GM12801 (cell line): Measurements from ENCODE around the gene AUTS2.

ENCODE experiments used
- TF ChIP-seq, protein P1 (sequence below): IDR thresholded peaks from one replicate; pipeline ENCODE4 v1.5.1; 2011; ENCODE audit warnings: control low read depth; ENCODE audit not compliant: insufficient read length; ENCODE audit errors: extremely low read depth

Gene AUTS2

DNA sequence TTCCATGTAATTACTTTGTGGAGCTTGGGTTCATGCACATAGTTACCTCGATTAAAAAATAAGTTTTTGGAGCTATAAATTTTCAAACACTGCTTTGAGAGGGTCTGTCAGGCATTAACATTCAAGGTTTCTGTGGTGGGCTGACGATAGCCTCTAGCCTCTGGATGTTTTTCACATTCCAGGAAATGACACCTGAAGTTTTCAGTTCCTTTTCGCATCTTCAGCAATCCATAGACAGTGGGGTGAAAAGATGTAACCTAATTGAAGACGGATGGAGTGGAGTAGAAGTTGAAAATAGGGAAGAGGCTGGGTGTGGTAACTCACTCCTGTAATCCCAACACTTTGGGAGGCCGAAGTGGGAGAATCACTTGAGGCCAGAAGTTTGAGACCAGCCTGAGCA is 197.7 kb downstream of the AUTS2 start:
- TF ChIP-seq, protein P1, sequence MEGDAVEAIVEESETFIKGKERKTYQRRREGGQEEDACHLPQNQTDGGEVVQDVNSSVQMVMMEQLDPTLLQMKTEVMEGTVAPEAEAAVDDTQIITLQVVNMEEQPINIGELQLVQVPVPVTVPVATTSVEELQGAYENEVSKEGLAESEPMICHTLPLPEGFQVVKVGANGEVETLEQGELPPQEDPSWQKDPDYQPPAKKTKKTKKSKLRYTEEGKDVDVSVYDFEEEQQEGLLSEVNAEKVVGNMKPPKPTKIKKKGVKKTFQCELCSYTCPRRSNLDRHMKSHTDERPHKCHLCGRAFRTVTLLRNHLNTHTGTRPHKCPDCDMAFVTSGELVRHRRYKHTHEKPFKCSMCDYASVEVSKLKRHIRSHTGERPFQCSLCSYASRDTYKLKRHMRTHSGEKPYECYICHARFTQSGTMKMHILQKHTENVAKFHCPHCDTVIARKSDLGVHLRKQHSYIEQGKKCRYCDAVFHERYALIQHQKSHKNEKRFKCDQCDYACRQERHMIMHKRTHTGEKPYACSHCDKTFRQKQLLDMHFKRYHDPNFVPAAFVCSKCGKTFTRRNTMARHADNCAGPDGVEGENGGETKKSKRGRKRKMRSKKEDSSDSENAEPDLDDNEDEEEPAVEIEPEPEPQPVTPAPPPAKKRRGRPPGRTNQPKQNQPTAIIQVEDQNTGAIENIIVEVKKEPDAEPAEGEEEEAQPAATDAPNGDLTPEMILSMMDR = no peak

DNA sequence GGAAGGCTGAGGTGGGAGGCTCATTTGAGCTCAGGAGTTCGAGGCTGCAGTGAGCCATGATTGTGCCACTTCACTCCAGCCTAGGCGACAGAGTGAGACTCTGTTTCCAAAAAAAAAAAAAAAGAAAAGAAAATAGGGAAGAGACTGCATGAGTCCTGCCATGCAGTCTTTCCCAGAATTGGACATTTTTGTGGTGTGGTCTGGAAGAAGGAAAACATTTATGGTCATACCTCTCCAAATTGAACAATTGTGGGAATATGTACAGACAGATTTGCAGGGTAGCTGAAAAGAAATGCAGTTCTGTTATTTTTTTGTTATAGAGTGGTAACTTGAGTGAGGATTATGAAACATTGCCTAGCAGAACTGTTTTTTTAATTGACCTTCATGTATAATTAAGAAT is 198.1 kb downstream of the AUTS2 start:
- TF ChIP-seq, protein P1 = no peak

DNA sequence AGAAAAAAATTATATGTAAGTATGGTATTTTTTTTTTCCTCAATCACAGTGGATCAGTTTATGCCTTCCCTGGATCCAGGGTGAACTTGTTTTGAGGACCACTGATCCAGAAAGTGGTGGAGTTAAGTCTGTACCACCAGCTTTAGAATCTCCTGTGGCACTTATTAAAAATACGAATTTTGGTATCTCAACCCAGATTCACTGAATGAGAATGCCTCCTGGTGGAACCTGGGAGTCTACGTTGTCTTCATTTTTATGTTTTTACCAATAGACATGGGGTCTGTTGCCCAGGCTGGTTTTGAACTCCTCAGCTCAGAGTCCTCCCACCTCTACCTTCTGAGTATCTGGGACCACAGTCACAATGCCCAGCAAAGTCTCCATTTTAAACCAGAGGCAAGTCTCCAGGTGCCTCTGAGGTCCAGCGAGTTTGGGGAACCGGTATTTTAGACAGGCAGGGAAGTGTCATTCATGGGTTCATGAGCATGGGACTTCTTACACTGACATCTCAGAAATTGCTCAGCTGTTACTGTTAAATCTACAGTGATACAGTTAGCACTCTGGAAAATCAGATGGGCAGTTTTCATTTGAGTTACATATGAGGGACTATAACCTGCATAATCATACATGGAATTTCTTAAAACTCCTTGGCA is 200.9 kb downstream of the AUTS2 start:
- TF ChIP-seq, protein P1 = no peak

DNA sequence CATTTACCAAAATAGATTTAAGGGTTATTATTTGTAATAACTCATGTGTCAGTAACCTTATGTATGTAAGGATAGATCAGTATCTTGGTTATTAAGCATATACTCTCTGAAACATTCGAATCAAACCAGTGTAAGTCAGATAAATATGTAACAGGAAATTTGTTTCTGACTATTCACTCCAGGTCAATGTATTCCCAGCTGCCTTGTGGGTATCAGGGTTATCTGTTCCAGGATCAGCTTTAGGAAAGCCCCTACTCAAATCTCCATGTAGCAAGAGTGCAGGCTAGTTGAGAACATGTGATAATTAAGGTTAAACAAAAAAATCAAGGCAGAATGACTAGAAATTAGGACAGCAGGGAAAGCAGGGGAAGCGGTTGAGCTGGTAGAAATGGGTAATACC is 201.7 kb downstream of the AUTS2 start:
- TF ChIP-seq, protein P1 = no peak

DNA sequence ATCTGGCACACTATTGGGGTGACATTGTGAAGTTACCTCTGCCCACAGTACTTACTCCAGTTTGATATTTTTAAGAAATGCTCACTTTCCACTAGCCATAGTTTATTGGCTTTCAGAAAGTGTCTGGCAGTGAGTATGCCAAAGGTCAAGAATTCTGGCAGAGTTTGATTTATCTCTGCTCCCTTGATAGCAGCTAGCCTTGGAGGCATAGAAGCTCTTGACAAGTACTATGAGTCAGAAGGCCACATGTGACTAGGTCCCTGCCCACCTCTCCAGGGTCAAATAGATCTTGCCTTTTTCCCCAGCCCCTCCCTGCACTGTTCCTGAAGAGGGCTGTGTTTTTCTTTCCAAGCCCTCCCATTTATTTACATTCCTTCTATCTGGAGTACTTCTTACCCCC is 202.2 kb downstream of the AUTS2 start:
- TF ChIP-seq, protein P1 = no peak

DNA sequence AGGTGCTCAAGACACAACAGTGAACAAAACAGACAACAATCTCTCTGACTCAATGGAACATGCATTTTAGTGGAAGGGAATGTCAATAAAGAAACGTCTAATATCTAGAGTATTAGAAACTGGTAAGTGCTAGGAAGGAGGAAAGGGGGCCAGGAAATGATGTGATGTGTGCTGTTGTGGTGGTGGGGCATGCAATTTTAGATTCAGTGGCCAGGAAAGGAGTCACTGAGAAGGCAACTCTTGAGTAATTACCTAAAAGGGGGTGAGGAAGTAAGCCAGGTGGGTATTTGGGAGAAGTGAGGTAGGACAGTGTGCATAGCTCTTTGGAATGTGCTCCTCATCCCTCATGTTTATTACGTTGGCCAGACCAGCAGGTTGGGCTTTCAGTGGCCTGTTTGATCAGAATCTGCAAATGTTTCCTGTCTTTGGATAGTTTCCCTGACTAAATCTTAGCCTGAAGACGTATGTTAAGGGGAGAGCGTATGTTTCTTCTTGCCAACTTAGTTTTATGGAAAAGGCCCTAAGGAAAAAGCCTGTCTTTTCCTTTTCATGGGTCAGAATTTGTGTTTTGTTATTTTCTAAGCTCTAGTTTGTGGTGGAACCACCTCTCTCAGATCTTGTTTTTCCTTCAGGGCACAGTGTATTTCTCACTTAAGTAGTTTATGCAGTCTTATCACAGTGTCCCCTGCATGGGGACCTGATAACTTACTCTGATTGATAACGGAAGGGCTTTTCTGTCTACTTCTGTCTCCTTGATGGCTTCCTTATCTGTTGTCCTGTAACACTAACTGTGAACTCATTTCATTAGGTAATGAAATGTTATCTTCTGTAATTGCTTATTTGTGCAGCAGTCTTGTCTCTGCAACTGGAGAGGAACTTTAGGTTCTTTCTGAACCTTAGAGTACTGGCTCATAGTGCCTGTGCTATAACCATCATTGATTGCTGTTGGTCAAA is 203.7 kb downstream of the AUTS2 start:
- TF ChIP-seq, protein P1 = no peak

DNA sequence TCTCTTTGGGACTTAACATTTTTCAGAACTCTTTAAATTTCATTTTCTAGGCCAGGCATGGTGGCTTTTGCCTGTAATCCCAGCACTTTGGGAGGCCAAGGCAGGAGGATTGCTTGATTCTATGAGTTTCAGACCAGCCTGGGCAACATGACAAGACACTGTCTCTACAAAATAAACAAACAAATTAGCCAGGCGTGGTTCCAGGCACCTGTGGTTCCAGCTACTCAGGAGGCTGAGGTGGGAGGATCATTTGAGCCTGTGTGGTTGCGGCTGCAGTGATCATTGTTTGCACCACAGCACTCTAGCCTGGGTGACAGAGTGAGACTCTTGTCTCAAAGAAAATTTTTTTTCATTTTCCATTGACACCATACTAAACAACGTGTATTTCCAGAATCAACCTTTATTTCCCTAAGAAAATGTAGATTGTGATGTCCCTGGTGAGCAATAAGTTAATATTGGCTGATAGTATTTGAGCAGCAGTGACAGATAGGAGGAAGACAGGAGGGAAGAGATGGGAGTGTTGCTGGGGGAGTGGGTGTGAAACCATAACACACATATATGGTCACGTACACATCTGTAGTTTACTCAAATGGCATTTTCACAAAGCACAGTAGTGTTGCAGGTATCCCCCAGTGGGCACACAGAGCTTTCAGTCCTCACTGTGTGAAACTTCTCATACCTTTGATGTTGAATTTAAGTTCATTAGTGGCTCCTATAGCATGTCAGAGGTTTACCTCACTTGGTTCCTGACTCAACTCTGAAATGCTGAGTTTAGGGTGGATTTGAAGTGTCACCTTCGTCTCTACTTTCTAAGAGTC is 205.6 kb downstream of the AUTS2 start:
- TF ChIP-seq, protein P1 = no peak
